ENCODE results near the gene PDILT.

- TF ChIP-seq, protein P1, sequence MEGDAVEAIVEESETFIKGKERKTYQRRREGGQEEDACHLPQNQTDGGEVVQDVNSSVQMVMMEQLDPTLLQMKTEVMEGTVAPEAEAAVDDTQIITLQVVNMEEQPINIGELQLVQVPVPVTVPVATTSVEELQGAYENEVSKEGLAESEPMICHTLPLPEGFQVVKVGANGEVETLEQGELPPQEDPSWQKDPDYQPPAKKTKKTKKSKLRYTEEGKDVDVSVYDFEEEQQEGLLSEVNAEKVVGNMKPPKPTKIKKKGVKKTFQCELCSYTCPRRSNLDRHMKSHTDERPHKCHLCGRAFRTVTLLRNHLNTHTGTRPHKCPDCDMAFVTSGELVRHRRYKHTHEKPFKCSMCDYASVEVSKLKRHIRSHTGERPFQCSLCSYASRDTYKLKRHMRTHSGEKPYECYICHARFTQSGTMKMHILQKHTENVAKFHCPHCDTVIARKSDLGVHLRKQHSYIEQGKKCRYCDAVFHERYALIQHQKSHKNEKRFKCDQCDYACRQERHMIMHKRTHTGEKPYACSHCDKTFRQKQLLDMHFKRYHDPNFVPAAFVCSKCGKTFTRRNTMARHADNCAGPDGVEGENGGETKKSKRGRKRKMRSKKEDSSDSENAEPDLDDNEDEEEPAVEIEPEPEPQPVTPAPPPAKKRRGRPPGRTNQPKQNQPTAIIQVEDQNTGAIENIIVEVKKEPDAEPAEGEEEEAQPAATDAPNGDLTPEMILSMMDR (conservative IDR thresholded peaks at IDR 0.05 in 1 of 2, IDR thresholded peaks at IDR 0.05 in 1 of 2; ENCODE audit: extremely low read depth in 1 of 2, insufficient read depth in 1 of 2, low read depth in 1 of 2, low read length in 2 of 2) = no peak
- TF ChIP-seq EZH2 (IDR thresholded peaks at IDR 0.05; ENCODE audit: borderline replicate concordance, low read length) = no peak
These were observed 22.2 kb downstream of the PDILT start for GRCh38 chr16:20382202-20382948.
